Thoracic aorta endothelial cell (primary cell): ENCODE data around the gene TFE3. TPM values are rescaled to one million over a fixed set of nuclear protein-coding genes. Genes with fewer than 3 reads are reported as not detected.

Experiments
- small RNA-seq: library from RNA; depleted of rRNA; stranded (forward); fragments of <200 nt; gene quantifications from one replicate; pipeline ENCODE3, GENCODE V24; 2012
- total RNA-seq: library from RNA; depleted of rRNA; stranded (reverse); fragments of >200 nt; gene quantifications from 2 replicates; pipeline ENCODE4 v1.2.3, GENCODE V29; 2012

TFE3 gene
- 25.9 and 36.5 TPM in 2 replicates for total RNA-seq

GRCh38 chrX:49043220-49043986 is at the start of gene TFE3:
Gene TFE3, minus strand, starts transcription at chrX:49043357. Its CDS starts 131 bp downstream, at chrX:49043226.

GRCh38 chrX:49079489-49080428 is 36.6 kb upstream of the TFE3 start, which contains the start of gene WDR45:
Gene WDR45, minus strand, starts transcription at chrX:49079887. Its CDS starts 1,792 bp downstream, at chrX:49078095.

GRCh38 chrX:49073601-49074575 is 30.7 kb upstream of the TFE3 start, which contains the start of gene PRAF2:
Gene PRAF2, minus strand, starts transcription at chrX:49074002. Its CDS starts 15 bp downstream, at chrX:49073987.

GRCh38 chrX:49058794-49059193 is 15.6 kb upstream of the TFE3 start, which contains the start of gene CCDC120:
Gene CCDC120, plus strand, starts transcription at chrX:49058999. Its CDS starts 3,043 bp downstream, at chrX:49062042.

GRCh38 chrX:49002091-49002935 is 40.8 kb downstream of the TFE3 start, which contains the start of gene GRIPAP1:
Gene GRIPAP1, minus strand, starts transcription at chrX:49002264. Its CDS starts 35 bp downstream, at chrX:49002229.

Small RNA genes lying within 50 kb of the gene (small RNA-seq; reads per million reads assigned to genes)
- not detected for gene RNU4-52P

Other genes starting within 250 kb of the TFE3 start
- gene HDAC6, start 241.3 kb downstream of the TFE3 start, total RNA-seq: 20.6 and 28.7 TPM in 2 replicates
- not detected in 2 replicates for gene ERAS, start 216.8 kb downstream of the TFE3 start, total RNA-seq
- not detected in 2 replicates for gene PCSK1N, start 207.7 kb downstream of the TFE3 start, total RNA-seq
- 16.8 and 19.9 TPM in 2 replicates for gene TIMM17B, start 145.6 kb downstream of the TFE3 start, total RNA-seq
- gene PQBP1, start 145.4 kb downstream of the TFE3 start, total RNA-seq: 46.6 and 49.9 TPM in 2 replicates
- gene SLC35A2, start 131.7 kb downstream of the TFE3 start, total RNA-seq: 13.0 and 14.1 TPM in 2 replicates
- gene PIM2, start 124.3 kb downstream of the TFE3 start, total RNA-seq: 5.6 and 7.4 TPM in 2 replicates
- 25.0 and 27.6 TPM in 2 replicates for gene OTUD5, start 85.8 kb downstream of the TFE3 start, total RNA-seq
- gene KCND1, start 71.5 kb downstream of the TFE3 start, total RNA-seq: 0.13 and 0.36 TPM in 2 replicates
- 17.4 and 21.1 TPM in 2 replicates for gene GRIPAP1, start 41.1 kb downstream of the TFE3 start, total RNA-seq
- 1.1 and 1.2 TPM in 2 replicates for gene CCDC120, start 15.6 kb upstream of the TFE3 start, total RNA-seq
- 7.8 and 12.3 TPM in 2 replicates for gene PRAF2, start 30.6 kb upstream of the TFE3 start, total RNA-seq
- gene WDR45, start 36.5 kb upstream of the TFE3 start, total RNA-seq: 25.5 and 25.7 TPM in 2 replicates
- 17.8 and 19.5 TPM in 2 replicates for gene GPKOW, start 80.4 kb upstream of the TFE3 start, total RNA-seq
- gene MAGIX, start 119.4 kb upstream of the TFE3 start, total RNA-seq: 0.36 and 0.40 TPM in 2 replicates
- 56.9 and 83.6 TPM in 2 replicates for gene PLP2, start 128.5 kb upstream of the TFE3 start, total RNA-seq
- 4.8 and 7.5 TPM in 2 replicates for gene PRICKLE3, start 143.0 kb upstream of the TFE3 start, total RNA-seq
- 0.13 and 0.36 TPM in 2 replicates for gene SYP, start 156.8 kb upstream of the TFE3 start, total RNA-seq
- not detected in 2 replicates for gene CACNA1F, start 190.0 kb upstream of the TFE3 start, total RNA-seq
- gene CCDC22, start 192.1 kb upstream of the TFE3 start, total RNA-seq: 12.0 and 14.7 TPM in 2 replicates
- not detected in 2 replicates for gene FOXP3, start 221.4 kb upstream of the TFE3 start, total RNA-seq
- gene PPP1R3F, start 226.4 kb upstream of the TFE3 start, total RNA-seq: 0.93 and 1.9 TPM in 2 replicates